K562 treated with DMSO at 1 percent for 48 hours (cell line): Measurements from ENCODE around the gene KMT2D. TPM values are rescaled to one million over a fixed set of nuclear protein-coding genes. Genes with fewer than 3 reads are reported as not detected.

Experiments used
- total RNA-seq: library from RNA; unstranded; fragments of 300-600 nt; gene quantifications from 2 replicates; pipeline ENCODE4 v1.2.3, GENCODE V29; 2022; ENCODE audit warnings: low replicate concordance; ENCODE audit errors: extremely low read depth

The KMT2D gene, protein sequence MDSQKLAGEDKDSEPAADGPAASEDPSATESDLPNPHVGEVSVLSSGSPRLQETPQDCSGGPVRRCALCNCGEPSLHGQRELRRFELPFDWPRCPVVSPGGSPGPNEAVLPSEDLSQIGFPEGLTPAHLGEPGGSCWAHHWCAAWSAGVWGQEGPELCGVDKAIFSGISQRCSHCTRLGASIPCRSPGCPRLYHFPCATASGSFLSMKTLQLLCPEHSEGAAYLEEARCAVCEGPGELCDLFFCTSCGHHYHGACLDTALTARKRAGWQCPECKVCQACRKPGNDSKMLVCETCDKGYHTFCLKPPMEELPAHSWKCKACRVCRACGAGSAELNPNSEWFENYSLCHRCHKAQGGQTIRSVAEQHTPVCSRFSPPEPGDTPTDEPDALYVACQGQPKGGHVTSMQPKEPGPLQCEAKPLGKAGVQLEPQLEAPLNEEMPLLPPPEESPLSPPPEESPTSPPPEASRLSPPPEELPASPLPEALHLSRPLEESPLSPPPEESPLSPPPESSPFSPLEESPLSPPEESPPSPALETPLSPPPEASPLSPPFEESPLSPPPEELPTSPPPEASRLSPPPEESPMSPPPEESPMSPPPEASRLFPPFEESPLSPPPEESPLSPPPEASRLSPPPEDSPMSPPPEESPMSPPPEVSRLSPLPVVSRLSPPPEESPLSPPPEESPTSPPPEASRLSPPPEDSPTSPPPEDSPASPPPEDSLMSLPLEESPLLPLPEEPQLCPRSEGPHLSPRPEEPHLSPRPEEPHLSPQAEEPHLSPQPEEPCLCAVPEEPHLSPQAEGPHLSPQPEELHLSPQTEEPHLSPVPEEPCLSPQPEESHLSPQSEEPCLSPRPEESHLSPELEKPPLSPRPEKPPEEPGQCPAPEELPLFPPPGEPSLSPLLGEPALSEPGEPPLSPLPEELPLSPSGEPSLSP (N-terminal part only)
- not detected in 2 replicates for total RNA-seq

DNA sequence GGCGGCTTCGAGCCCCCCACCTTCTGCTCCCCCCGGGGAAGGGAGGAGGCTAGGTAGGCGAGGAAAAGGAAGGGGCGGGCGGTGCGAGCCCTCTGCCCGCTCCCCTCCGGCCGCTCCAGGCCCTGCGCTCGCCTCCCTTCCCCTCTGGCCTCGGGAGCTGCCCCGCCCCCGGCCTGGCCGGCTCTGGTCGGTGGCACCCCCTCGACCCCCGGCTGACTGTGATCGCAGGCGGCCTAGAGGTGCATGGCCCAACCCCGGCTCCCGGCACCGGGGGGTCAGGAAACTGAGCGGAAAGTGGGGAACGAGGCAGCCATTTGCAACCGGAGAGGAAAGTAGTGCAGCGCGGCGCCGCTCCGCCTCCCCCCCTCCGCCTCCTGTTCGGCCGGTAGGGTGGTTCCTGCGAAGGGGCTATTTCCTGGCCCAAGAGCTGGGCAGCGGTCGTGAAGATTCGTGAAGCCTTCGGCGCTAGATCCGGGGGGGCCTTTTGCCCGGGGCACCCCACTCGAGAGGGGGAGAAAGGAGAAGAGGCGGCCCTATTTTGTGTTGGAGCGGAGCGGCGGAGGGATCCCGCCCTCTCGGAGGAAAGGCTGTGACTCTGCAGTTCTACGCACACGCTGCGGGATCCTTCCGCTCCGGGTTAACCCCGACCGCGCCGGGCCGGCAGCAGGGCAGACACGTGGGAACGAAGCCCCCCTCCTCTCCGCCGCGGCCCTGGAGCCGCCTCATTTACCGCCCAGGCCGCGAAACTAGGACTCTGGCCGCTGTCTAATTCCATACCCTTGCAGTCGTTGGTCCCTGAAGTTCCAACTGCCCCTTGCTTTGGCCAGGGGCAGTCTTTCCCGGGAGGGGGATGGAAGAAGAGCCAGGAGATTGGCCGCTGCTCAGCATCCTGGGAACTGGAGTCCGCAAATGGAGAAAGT, at the start of gene KMT2D:
Gene KMT2D, minus strand, starts transcription at position 558 of the 920 bp plus-strand sequence. CDS start 5,470 bp downstream, outside the sequence.

DNA sequence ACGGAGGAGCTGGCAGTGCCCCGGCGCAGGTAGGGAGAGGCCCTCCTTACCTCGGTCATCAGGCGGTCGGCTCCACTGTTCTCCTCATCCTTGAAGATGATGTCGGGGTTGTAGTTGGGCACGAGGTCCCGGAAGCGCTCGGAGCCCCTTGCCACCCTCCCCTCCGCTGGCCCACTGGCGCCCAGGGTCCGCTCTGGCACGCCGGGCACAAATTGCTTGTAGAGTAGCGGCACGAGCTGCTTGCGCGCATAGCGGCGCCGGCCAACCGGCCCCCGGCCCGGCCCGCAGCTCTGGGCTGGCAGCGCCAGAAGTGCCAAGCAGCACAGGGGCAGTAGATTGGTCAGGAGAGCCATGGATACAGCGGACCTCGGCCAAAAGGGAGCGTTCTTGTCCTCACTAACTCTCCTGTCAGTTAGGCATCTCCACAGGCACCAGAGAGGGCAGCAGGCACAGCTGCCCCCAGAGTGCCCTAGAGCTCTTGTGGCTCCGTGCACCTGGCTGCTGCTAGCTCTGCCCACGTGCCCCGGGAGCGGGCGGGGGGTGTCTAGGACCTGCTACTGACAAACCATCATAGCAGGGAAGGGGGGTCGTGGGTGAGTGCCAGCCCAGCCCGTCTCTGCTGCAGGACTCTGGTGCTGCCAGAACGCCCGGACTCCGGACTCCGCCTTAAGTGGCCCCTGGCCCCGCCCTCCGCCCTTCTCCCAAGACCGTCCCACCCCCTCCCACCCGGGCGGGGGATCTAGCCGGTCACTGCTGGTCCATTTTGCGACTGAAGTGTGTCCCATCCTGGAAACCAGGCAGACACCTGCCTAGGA, 33.8 kb upstream of the KMT2D start, which contains the start of gene DHH:
Gene DHH, minus strand, starts transcription at position 642 of the 815 bp plus-strand sequence. Its CDS starts 289 bp downstream, at position 353.

GRCh38 chr12:49069507-49070346, 9.1 kb upstream of the KMT2D start, which contains the start of gene RHEBL1:
Gene RHEBL1 (minus strand): TSS chr12:49069979. CDS start chr12:49069785, 194 bp downstream.

GRCh38 chr12:49018261-49019119, 42.1 kb downstream of the KMT2D start, which contains the start of gene PRKAG1:
Gene PRKAG1 (minus strand): TSS chr12:49018776. CDS start chr12:49018740, 36 bp downstream.

Other genes with a start within 250 kb of the KMT2D start
- gene CACNB3, start 242.3 kb downstream of the KMT2D start, total RNA-seq: not detected in 2 replicates
- gene DDX23, start 208.6 kb downstream of the KMT2D start, total RNA-seq: not detected in 2 replicates
- not detected in 2 replicates for gene RND1, start 194.9 kb downstream of the KMT2D start, total RNA-seq
- not detected in 2 replicates for gene FKBP11, start 135.3 kb downstream of the KMT2D start, total RNA-seq
- gene ARF3, start 103.3 kb downstream of the KMT2D start, total RNA-seq: 226 TPM in 1 of 2 replicates, not detected in the other
- gene WNT10B, start 89.1 kb downstream of the KMT2D start, total RNA-seq: not detected in 2 replicates
- not detected in 2 replicates for gene WNT1, start 82.5 kb downstream of the KMT2D start, total RNA-seq
- gene DDN, start 61.4 kb downstream of the KMT2D start, total RNA-seq: not detected in 2 replicates
- gene PRKAG1, start 42.0 kb downstream of the KMT2D start, total RNA-seq: not detected in 2 replicates
- not detected in 2 replicates for gene RHEBL1, start 9.2 kb upstream of the KMT2D start, total RNA-seq
- gene DHH, start 34.0 kb upstream of the KMT2D start, total RNA-seq: not detected in 2 replicates
- gene LMBR1L, start 50.1 kb upstream of the KMT2D start, total RNA-seq: not detected in 2 replicates
- gene TUBA1B, start 70.6 kb upstream of the KMT2D start, total RNA-seq: 2,062 and 2,220 TPM in 2 replicates
- not detected in 2 replicates for gene TUBA1A, start 128.3 kb upstream of the KMT2D start, total RNA-seq
- 927 TPM in 1 of 2 replicates, not detected in the other for gene TUBA1C, start 204.3 kb upstream of the KMT2D start, total RNA-seq
- not detected in 2 replicates for gene PRPH, start 234.4 kb upstream of the KMT2D start, total RNA-seq